ENCODE data around the gene EPC1. TPM values are rescaled to one million over a fixed set of nuclear protein-coding genes. Genes with fewer than 3 reads are reported as not detected.
"Not testable (repeated sequence)": the region's sequence is repeated elsewhere in the genome, so short reads cannot be mapped to it uniquely, and the experiment has no call there.

EPC1 gene
- polyA plus RNA-seq, 3 donors: 67.0 to 79.2 (median 77.9) TPM

GRCh38 chr10:32372000-32372875 lies 25.3 kb upstream of the EPC1 start:
- no peak for DNase-seq (ENCODE audit: low read depth in 3 of 3, low spot score in 2 of 3)

- DNase-seq (ENCODE audit: low read depth in 3 of 3, low spot score in 2 of 3): no peak
Observed at GRCh38 chr10:32371101-32371500, 24.1 kb upstream of the EPC1 start.

GRCh38 chr10:32367793-32368453 lies 21.0 kb upstream of the EPC1 start:
- peak in 2 of 3 donors; percentile 41 to 55 for DNase-seq (ENCODE audit: low read depth in 3 of 3, low spot score in 2 of 3)

DNA sequence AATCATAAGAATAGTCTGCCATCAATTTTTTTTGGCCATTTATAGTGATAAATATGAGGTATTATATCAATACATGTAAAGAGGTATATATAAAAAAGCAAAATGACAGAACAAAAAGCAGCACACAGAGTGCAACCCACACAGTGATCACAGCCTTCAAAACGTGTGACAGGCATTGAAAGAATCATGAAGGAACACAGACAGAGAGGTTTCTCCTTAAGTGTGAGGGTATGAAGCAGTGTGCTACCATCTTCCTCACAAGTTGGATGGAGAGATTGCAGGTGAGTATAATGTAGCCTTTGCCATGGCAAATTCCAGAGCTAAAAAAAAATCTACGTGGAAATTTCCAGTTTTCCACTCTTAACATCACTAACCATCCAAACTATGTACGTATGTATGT lies 19.6 kb upstream of the EPC1 start:
- no peak for DNase-seq (ENCODE audit: low read depth in 3 of 3, low spot score in 2 of 3)

GRCh38 chr10:32366111-32366510 lies 19.2 kb upstream of the EPC1 start:
- DNase-seq (ENCODE audit: low read depth in 3 of 3, low spot score in 2 of 3): no peak

GRCh38 chr10:32365404-32365803 lies 18.4 kb upstream of the EPC1 start:
- DNase-seq (ENCODE audit: low read depth in 3 of 3, low spot score in 2 of 3): not testable (repeated sequence)

- no peak for DNase-seq (ENCODE audit: low read depth in 3 of 3, low spot score in 2 of 3)
Observed at GRCh38 chr10:32362571-32362970, 15.6 kb upstream of the EPC1 start.

- no peak for DNase-seq (ENCODE audit: low read depth in 3 of 3, low spot score in 2 of 3)
Observed at GRCh38 chr10:32360884-32361283, 13.9 kb upstream of the EPC1 start.

- no peak for DNase-seq (ENCODE audit: low read depth in 3 of 3, low spot score in 2 of 3)
Observed at GRCh38 chr10:32360241-32360640, 13.3 kb upstream of the EPC1 start.

DNA sequence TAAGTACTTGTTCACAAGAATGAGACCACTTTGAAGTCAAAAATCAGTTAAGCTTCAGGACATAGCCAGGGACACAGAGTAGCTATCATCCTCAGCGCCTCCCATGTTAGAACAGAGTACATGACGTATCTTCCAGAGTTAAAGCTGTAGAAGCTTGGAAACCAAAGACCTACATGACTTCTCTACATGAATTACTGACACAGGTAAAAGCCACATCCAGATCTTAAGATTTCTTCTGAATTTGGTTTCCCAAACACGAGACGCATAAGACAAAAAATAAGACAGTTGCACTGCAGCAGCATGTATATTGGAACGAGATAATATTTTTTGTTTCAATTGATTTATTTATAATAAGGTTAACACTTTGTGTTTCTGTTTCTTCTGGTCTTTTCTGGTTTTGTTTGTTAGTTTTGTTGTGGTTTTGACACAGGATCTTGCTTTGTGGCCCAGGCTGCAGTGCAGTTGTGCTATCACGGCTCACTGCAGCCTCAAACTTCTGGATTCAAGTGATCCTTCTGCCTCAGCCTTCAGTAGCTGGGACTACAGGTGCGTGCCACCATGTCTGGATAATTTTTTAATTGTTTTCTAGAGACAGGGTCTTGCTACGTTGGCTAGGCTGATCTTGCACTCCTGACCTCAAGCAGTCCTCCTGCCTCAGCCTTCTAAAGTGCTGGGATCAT lies 10.2 kb upstream of the EPC1 start:
- no peak for DNase-seq (ENCODE audit: low read depth in 3 of 3, low spot score in 2 of 3)

DNA sequence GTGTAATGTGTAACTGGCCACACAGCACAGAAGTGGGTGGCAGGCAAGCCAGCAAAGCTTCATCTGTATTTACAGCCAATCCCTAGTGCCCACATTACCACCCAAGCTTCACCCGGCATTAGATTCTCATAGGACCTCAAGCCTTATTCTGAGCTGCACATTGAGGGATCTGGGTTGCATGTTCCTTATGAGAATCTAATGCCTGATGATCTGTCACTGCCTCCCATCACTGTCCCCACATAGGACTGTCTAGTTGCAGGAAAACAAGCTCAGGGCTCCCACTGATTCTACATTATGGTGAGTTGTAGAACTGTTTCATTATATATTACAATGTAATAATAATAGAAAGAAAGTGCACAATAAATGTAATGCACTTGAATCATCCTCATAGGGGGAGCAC lies 7.7 kb upstream of the EPC1 start:
- not testable (repeated sequence) for DNase-seq (ENCODE audit: low read depth in 3 of 3, low spot score in 2 of 3)

- no peak for DNase-seq (ENCODE audit: low read depth in 3 of 3, low spot score in 2 of 3)
Observed at GRCh38 chr10:32350811-32351350, 3.9 kb upstream of the EPC1 start.

- no peak for DNase-seq (ENCODE audit: low read depth in 3 of 3, low spot score in 2 of 3)
Observed at GRCh38 chr10:32349968-32350738, 3.2 kb upstream of the EPC1 start.

GRCh38 chr10:32349199-32349585 lies 2.2 kb upstream of the EPC1 start:
- DNase-seq (ENCODE audit: low read depth in 3 of 3, low spot score in 2 of 3): no peak

- no peak for DNase-seq (ENCODE audit: low read depth in 3 of 3, low spot score in 2 of 3)
Observed at GRCh38 chr10:32348297-32349198, 1.6 kb upstream of the EPC1 start.

DNA sequence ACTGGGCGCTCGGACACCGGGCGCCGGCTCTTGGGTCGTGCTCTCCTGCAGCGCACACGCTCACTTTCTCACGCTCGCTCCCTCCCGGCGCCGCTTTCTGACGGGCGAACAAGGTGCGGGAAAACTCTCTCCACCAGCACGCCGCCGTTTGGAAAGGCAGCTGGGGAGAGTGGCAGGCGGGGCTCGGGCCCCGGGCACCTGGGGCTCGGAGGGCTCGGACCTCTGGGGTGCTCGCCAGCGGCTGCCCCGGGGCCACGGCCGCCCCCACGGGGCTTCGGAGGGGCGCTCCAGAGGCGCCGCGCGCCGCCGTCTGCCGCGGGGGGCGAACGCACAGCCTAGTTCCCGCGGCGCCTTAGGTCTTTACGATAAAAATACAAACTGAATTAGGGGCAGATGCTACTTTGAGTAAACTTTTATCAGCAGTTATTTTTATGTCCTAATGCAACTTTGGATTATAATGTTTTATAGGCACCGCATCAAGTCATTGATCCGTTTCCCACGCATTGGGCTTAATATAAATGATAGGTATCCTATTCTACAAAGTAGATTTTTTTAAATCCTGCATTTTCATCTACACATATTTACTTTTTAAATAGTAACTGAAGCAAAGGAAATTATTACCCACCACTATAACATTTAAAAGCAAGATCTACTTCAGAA lies 535 bp upstream of the EPC1 start:
- DNase-seq (ENCODE audit: low read depth in 3 of 3, low spot score in 2 of 3): no peak

- DNase-seq (ENCODE audit: low read depth in 3 of 3, low spot score in 2 of 3): peak; percentile 82 to 92 (median 88)
Observed at GRCh38 chr10:32346134-32346550, 816 bp downstream of the EPC1 start.

DNA sequence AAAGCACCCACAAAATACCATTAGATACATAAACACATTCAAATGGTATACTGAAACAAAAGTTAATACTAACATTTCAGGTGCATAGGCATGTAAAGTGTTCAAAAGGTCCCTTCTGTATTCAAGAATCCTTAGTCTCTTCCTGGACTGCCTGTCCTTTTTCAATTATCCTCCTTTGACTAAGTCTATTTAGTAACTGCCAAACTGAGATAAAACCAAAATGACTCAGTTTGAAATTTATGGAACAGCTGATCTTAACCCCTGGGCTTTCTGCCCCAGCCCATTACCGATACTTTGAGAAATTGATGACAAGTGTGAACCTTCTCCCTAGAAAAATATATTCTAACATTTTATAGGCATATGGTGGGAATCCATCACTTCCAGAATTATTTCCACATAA lies 5.4 kb downstream of the EPC1 start:
- DNase-seq (ENCODE audit: low read depth in 3 of 3, low spot score in 2 of 3): no peak

GRCh38 chr10:32340596-32341180 lies 6.3 kb downstream of the EPC1 start:
- no peak for DNase-seq (ENCODE audit: low read depth in 3 of 3, low spot score in 2 of 3)
